WTC11 (cell line): ENCODE measurements around the gene PGPEP1.

Experiments
- CREM ChIP-seq: sonication (generic); formaldehyde crosslinking; IDR thresholded peaks from 2 replicates; pipeline ENCODE4 v1.8.1; 2022; ENCODE audit warnings: mild to moderate bottlenecking, missing genetic modification reagents, moderate library complexity
- NFE2L1 ChIP-seq: sonication (generic); formaldehyde crosslinking; IDR thresholded peaks from 2 replicates; pipeline ENCODE4 v1.8.1; 2023; ENCODE audit warnings: missing genetic modification reagents
- NR3C1 ChIP-seq: sonication (generic); formaldehyde crosslinking; conservative IDR thresholded peaks from 2 replicates; pipeline ENCODE4 v1.8.1; 2023; ENCODE audit warnings: low read depth, mild to moderate bottlenecking, missing genetic modification reagents
- ZNF263 ChIP-seq: sonication (generic); formaldehyde crosslinking; IDR thresholded peaks from 2 replicates; pipeline ENCODE4 v1.8.1; 2022; ENCODE audit warnings: low read depth, mild to moderate bottlenecking, moderate library complexity, missing genetic modification reagents
- TF ChIP-seq, protein P1 (sequence below): fragments of 200-600 bp; IDR thresholded peaks from 2 replicates; pipeline ENCODE4 v1.8.0; 2022; ENCODE audit warnings: antibody characterized with exemption
- TF ChIP-seq, protein P2 (sequence below): sonication (generic); formaldehyde crosslinking; IDR thresholded peaks from 2 replicates; pipeline ENCODE4 v1.8.1; 2023; ENCODE audit warnings: mild to moderate bottlenecking, missing genetic modification reagents, borderline replicate concordance
- TF ChIP-seq, protein P3 (sequence below): sonication (generic); formaldehyde crosslinking; IDR thresholded peaks from 2 replicates; pipeline ENCODE4 v1.8.0; 2023; ENCODE audit warnings: missing genetic modification reagents, mild to moderate bottlenecking, borderline replicate concordance
- TF ChIP-seq, protein P4 (sequence below): fragments of 250-450 bp; sonication (Bioruptor Pico); IDR thresholded peaks from 2 replicates; pipeline ENCODE4 v2.1.2; 2022; ENCODE audit warnings: mild to moderate bottlenecking, moderate library complexity
- TF ChIP-seq, protein P5 (sequence below): sonication (generic); formaldehyde crosslinking; IDR thresholded peaks from 2 replicates; pipeline ENCODE4 v1.8.0; 2022; ENCODE audit warnings: missing genetic modification reagents

DNA sequence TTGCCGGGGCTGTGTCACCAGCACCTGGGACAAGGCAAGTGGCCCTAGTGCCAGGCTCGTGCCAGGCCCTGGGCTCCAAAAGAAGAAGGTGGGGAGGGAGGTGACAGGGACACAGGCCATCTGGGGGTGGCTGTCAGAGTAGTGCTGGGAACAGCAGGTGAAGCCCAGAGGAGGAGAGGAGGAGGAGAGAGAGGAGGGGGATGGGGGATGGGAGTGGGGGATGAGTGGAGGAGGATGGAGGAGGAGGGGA lies 36.3 kb upstream of the PGPEP1 start:
- TF ChIP-seq, protein P1, sequence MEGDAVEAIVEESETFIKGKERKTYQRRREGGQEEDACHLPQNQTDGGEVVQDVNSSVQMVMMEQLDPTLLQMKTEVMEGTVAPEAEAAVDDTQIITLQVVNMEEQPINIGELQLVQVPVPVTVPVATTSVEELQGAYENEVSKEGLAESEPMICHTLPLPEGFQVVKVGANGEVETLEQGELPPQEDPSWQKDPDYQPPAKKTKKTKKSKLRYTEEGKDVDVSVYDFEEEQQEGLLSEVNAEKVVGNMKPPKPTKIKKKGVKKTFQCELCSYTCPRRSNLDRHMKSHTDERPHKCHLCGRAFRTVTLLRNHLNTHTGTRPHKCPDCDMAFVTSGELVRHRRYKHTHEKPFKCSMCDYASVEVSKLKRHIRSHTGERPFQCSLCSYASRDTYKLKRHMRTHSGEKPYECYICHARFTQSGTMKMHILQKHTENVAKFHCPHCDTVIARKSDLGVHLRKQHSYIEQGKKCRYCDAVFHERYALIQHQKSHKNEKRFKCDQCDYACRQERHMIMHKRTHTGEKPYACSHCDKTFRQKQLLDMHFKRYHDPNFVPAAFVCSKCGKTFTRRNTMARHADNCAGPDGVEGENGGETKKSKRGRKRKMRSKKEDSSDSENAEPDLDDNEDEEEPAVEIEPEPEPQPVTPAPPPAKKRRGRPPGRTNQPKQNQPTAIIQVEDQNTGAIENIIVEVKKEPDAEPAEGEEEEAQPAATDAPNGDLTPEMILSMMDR: no peak
- TF ChIP-seq CREM: no peak
- TF ChIP-seq NFE2L1 (CRISPR knock-in tag): no peak
- no peak for TF ChIP-seq ZNF263 (CRISPR knock-in tag)
- TF ChIP-seq, protein P2, sequence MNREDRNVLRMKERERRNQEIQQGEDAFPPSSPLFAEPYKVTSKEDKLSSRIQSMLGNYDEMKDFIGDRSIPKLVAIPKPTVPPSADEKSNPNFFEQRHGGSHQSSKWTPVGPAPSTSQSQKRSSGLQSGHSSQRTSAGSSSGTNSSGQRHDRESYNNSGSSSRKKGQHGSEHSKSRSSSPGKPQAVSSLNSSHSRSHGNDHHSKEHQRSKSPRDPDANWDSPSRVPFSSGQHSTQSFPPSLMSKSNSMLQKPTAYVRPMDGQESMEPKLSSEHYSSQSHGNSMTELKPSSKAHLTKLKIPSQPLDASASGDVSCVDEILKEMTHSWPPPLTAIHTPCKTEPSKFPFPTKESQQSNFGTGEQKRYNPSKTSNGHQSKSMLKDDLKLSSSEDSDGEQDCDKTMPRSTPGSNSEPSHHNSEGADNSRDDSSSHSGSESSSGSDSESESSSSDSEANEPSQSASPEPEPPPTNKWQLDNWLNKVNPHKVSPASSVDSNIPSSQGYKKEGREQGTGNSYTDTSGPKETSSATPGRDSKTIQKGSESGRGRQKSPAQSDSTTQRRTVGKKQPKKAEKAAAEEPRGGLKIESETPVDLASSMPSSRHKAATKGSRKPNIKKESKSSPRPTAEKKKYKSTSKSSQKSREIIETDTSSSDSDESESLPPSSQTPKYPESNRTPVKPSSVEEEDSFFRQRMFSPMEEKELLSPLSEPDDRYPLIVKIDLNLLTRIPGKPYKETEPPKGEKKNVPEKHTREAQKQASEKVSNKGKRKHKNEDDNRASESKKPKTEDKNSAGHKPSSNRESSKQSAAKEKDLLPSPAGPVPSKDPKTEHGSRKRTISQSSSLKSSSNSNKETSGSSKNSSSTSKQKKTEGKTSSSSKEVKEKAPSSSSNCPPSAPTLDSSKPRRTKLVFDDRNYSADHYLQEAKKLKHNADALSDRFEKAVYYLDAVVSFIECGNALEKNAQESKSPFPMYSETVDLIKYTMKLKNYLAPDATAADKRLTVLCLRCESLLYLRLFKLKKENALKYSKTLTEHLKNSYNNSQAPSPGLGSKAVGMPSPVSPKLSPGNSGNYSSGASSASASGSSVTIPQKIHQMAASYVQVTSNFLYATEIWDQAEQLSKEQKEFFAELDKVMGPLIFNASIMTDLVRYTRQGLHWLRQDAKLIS (CRISPR knock-in tag): no peak
- TF ChIP-seq, protein P3, sequence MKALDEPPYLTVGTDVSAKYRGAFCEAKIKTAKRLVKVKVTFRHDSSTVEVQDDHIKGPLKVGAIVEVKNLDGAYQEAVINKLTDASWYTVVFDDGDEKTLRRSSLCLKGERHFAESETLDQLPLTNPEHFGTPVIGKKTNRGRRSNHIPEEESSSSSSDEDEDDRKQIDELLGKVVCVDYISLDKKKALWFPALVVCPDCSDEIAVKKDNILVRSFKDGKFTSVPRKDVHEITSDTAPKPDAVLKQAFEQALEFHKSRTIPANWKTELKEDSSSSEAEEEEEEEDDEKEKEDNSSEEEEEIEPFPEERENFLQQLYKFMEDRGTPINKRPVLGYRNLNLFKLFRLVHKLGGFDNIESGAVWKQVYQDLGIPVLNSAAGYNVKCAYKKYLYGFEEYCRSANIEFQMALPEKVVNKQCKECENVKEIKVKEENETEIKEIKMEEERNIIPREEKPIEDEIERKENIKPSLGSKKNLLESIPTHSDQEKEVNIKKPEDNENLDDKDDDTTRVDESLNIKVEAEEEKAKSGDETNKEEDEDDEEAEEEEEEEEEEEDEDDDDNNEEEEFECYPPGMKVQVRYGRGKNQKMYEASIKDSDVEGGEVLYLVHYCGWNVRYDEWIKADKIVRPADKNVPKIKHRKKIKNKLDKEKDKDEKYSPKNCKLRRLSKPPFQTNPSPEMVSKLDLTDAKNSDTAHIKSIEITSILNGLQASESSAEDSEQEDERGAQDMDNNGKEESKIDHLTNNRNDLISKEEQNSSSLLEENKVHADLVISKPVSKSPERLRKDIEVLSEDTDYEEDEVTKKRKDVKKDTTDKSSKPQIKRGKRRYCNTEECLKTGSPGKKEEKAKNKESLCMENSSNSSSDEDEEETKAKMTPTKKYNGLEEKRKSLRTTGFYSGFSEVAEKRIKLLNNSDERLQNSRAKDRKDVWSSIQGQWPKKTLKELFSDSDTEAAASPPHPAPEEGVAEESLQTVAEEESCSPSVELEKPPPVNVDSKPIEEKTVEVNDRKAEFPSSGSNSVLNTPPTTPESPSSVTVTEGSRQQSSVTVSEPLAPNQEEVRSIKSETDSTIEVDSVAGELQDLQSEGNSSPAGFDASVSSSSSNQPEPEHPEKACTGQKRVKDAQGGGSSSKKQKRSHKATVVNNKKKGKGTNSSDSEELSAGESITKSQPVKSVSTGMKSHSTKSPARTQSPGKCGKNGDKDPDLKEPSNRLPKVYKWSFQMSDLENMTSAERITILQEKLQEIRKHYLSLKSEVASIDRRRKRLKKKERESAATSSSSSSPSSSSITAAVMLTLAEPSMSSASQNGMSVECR (CRISPR knock-in tag): no peak
- TF ChIP-seq, protein P4, sequence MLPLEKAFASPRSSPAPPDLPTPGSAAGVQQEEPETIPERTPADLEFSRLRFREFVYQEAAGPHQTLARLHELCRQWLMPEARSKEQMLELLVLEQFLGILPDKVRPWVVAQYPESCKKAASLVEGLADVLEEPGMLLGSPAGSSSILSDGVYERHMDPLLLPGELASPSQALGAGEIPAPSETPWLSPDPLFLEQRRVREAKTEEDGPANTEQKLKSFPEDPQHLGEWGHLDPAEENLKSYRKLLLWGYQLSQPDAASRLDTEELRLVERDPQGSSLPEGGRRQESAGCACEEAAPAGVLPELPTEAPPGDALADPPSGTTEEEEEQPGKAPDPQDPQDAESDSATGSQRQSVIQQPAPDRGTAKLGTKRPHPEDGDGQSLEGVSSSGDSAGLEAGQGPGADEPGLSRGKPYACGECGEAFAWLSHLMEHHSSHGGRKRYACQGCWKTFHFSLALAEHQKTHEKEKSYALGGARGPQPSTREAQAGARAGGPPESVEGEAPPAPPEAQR (CRISPR knock-in tag): no peak
- no peak for TF ChIP-seq NR3C1 (CRISPR knock-in tag)
- TF ChIP-seq, protein P5, sequence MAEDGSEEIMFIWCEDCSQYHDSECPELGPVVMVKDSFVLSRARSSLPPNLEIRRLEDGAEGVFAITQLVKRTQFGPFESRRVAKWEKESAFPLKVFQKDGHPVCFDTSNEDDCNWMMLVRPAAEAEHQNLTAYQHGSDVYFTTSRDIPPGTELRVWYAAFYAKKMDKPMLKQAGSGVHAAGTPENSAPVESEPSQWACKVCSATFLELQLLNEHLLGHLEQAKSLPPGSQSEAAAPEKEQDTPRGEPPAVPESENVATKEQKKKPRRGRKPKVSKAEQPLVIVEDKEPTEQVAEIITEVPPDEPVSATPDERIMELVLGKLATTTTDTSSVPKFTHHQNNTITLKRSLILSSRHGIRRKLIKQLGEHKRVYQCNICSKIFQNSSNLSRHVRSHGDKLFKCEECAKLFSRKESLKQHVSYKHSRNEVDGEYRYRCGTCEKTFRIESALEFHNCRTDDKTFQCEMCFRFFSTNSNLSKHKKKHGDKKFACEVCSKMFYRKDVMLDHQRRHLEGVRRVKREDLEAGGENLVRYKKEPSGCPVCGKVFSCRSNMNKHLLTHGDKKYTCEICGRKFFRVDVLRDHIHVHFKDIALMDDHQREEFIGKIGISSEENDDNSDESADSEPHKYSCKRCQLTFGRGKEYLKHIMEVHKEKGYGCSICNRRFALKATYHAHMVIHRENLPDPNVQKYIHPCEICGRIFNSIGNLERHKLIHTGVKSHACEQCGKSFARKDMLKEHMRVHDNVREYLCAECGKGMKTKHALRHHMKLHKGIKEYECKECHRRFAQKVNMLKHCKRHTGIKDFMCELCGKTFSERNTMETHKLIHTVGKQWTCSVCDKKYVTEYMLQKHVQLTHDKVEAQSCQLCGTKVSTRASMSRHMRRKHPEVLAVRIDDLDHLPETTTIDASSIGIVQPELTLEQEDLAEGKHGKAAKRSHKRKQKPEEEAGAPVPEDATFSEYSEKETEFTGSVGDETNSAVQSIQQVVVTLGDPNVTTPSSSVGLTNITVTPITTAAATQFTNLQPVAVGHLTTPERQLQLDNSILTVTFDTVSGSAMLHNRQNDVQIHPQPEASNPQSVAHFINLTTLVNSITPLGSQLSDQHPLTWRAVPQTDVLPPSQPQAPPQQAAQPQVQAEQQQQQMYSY (CRISPR knock-in tag): no peak
